Lower leg skin (tissue), 3 donors: ENCODE data around the gene FNDC5.

Source experiments
- POLR2A ChIP-seq, 2 donors: fragments of 450-650 bp; IDR thresholded peaks; one replicate each; pipeline ENCODE4 v1.6.1; 2016 to 2017; ENCODE audit warnings: antibody characterized with exemption in 2 of 2, mild to moderate bottlenecking in 1 of 2, moderate library complexity in 1 of 2
- TF ChIP-seq, protein P1 (sequence below), 3 donors: fragments of 450-650 bp; IDR thresholded peaks; one replicate each; pipeline ENCODE4 v1.5.1; 2016; ENCODE audit warnings: antibody characterized with exemption in 3 of 3, mild to moderate bottlenecking in 3 of 3, moderate library complexity in 2 of 3

DNA sequence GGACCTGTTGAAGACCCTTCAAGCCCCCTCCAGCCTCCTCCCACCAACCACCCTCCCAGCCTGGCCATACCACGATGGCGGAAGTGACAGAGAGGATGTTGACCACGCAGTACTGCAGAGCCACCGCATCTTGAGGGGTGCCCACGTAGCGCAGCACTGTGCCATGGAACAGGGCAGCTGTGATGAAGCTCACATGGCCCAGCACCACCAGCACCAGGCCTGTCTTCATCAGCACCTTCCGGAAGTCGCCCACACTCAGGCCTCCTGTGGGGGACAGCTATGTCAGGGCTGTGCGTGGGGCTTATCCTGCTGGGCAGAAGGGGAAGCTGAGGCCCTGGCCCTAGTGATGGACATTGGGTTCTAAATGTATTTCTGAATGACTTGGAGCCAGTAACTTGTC lies 27.3 kb upstream of the FNDC5 start:
- TF ChIP-seq POLR2A (IDR thresholded peaks at IDR 0.05) = no peak
- TF ChIP-seq, protein P1, sequence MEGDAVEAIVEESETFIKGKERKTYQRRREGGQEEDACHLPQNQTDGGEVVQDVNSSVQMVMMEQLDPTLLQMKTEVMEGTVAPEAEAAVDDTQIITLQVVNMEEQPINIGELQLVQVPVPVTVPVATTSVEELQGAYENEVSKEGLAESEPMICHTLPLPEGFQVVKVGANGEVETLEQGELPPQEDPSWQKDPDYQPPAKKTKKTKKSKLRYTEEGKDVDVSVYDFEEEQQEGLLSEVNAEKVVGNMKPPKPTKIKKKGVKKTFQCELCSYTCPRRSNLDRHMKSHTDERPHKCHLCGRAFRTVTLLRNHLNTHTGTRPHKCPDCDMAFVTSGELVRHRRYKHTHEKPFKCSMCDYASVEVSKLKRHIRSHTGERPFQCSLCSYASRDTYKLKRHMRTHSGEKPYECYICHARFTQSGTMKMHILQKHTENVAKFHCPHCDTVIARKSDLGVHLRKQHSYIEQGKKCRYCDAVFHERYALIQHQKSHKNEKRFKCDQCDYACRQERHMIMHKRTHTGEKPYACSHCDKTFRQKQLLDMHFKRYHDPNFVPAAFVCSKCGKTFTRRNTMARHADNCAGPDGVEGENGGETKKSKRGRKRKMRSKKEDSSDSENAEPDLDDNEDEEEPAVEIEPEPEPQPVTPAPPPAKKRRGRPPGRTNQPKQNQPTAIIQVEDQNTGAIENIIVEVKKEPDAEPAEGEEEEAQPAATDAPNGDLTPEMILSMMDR (IDR thresholded peaks at IDR 0.05) = no peak
